GM13976 (cell line): ENCODE data around the gene PEPD.
A peak's percentile ranks its signal among the peaks of the same experiment; 100 is the strongest.

Experiments
- DNase-seq: peaks from one replicate; pipeline ENCODE4 v3.0.0; 2012; ENCODE audit warnings: low spot score
- CTCF ChIP-seq: IDR thresholded peaks from 2 replicates; pipeline ENCODE4 v1.5.1; 2012; ENCODE audit warnings: borderline replicate concordance, mild to moderate bottlenecking; ENCODE audit not compliant: insufficient read depth; ENCODE audit errors: extremely low read depth, missing control alignments, control extremely low read depth
- in situ Hi-C: fragments of 300-500 bp; cut with MboI; formaldehyde crosslinking; loops from one replicate; pipeline ENCODE4 v1.12.0; 2022; ENCODE audit warnings: low sequenced_read_pairs, mixed read lengths, inconsistent platforms; ENCODE audit not compliant: unreplicated experiment

Gene PEPD

DNA sequence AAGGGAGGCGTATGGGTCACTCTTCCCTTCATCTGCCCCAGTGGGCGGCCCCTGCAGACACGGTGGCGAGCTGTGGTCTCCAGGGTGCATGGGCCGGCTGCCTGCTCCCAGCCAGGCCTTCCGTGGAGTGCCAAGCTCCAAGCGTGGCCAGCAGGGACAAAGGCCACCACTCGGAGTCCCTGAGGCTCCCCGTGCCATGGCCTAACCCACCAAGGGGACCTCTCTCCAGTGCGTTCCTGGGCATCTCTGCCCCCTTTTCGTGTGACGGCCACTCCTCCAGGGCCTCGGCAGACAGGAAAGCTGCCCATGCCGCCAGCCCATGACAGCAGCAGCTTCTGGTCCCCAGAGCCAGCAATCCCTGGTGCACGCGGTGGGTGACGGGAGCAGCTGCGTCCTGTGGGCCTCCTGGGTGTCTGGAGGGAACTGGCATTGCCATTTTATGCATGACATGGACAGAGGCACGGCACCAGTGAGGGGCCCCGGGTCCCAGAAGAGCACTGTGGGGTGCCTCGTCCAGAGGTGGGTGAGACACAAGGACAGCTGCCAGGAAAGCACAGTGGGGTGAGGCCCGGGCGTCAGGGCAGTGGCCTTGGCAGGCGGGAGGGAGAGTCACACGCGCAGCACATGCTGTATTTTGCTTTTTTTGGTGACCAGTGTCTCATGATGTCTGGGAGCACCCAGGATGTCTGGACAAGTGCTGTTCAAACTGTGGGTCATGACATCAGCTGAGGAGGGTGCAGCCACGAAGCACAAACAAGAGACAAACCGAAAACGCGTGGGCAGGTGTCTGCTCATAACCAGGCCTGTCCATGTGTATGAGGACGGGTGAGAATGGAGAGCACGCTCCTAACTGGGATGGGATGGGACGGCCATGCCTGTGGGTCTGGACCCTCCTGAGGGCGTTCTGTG lies 115.8 kb downstream of the PEPD start:
- in situ Hi-C loops = loop anchor here (10.0 kb wide), 1 partner anchor 171 kb away; no protein-coding TSS in a partner anchor
- no peak for TF ChIP-seq CTCF
- DNase-seq = peak; percentile 71

- in situ Hi-C loops = loop anchor here (10.0 kb wide), 1 partner anchor 170 kb away; no protein-coding TSS in a partner anchor
- DNase-seq = no peak
- TF ChIP-seq CTCF = no peak
These were observed 116.4 kb downstream of the PEPD start for GRCh38 chr19:33405254-33405552.

DNA sequence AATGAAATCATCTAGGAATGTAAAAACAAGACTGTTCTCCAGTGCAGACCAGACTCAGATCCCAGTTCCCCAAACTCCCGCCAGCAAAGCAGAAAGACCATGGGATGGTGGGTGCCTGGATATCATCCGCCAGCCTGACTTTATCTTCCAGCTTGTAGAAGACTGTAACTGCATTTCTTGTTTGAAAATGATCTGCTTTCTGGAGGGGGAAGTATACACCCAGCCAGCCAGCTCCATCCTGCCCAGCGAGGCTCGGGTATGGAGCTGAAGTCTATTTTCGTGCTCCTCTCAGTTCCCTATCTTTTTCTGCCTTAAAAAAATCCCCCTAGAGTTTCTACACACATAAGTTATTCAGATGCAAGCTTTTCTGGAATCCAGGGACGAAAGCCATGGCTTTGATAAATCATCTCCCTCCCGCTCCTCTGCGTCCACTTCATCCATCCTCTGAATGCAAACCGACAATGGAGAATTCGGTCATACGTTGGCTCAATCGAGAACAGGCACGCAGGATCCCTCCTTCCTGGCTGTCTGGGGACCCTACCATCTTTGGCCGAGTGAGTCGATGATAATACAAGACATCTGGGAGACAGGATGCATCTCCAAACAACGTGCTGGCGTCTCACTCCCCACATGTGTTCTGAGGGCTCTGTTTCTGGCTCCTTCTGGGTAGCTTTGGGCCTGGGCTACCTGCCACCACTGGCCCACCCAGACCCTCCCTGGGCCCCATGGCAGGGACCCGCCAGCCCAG lies 116.9 kb downstream of the PEPD start:
- no peak for DNase-seq
- no peak for TF ChIP-seq CTCF
- in situ Hi-C loops = loop anchor here (10.0 kb wide), 1 partner anchor 170 kb away; no protein-coding TSS in a partner anchor

- DNase-seq = no peak
- in situ Hi-C loops = loop anchor here (10.0 kb wide), 1 partner anchor 169 kb away; no protein-coding TSS in a partner anchor
- no peak for TF ChIP-seq CTCF
These were observed 117.7 kb downstream of the PEPD start for GRCh38 chr19:33403973-33404304.

DNA sequence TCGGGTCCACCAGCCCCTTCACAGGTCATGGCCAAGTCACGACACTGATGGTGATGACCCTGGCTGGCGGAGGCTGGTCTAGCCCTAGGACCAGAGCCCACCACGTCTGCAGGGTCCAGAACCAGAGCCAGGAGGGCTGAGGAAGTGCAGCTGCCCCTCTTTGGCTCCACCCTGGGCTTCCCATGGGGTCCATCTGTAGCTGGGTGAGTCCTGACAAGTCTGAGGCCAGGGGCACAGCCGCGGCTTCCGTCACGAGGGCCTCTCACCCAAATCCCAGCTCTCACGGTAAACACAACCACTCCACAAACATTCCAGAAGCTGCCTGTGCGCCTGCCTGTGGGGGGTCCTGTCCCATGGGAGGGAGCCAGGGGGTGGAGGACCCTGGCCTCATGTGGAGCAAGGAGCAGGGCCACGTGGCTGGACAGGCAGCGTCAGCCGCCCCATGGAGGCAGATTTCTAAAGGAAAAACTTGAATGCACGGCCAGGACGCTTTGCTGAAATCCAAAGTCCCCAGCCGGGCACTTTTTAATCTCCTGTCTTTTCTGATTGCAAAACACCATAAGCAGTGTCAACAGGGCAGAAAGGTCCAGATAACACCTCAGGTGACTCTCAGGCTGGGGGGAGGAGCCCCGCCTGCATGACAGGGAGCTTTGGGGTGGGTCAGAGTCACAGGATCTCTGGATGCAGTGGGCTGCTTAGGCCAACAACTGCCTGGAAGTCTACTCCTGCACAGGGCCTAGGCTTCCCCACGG lies 118.2 kb downstream of the PEPD start:
- TF ChIP-seq CTCF = no peak
- in situ Hi-C loops = loop anchor here (10.0 kb wide), 1 partner anchor 169 kb away; no protein-coding TSS in a partner anchor
- DNase-seq = no peak

DNA sequence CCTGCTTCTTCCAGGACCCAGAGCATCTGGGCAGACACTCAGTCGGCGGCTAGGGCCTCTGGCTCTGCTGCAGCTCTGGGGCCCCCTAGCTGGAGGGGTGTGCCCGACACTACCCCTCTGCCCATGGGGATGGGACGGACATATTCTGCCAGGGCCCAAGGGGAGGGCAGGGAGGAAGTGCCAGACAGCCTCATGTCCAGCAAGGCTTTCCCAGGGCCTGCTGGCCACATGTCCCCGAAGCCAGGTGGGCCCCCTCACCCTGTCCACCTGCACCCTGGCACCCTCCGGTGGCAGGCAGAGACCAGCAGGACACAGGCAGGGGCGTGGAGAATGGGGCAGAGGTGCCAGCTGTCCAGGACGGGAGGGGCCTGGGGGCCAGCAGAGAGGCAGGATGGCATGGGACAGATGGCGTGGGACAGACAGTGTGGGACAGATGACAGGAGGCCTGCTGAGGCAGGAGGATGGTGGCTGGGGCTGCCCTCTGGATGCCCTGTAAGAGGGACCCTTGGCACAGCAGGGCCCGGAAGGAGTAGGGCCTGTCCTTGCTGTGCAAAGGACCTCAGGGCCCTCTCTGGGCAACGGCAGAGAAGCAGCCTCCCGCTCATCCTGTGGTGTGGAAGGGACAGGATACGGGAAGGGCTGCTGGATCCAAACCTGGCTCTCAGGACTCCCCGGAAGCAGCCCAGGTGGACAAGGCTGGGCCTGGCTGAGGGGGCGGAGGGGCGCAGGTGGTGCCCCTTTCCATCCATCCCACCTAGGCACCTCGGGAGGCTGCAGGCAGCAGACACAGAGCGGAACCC lies 119.0 kb downstream of the PEPD start:
- DNase-seq = no peak
- in situ Hi-C loops = loop anchor here (10.0 kb wide), 1 partner anchor 168 kb away; no protein-coding TSS in a partner anchor
- no peak for TF ChIP-seq CTCF
